HCT116 (cell line): Measurements from ENCODE around the gene RMND5A. TPM values are rescaled to one million over a fixed set of nuclear protein-coding genes. Genes with fewer than 3 reads are reported as not detected.

Source experiments
- ATAC-seq: fragments of 200-7000 bp; cut with Tn5 transposase; 2 replicates; pipeline ENCODE4 v1.9.1; 2020; ENCODE audit warnings: mild to moderate bottlenecking, moderate library complexity
- BruUV-seq: library from RNA; stranded (reverse); fragments of 400-500 nt; replicated peaks from 2 replicates; lab custom pipeline; 2021; lab: Mats Ljungman, UMichigan
- CTCF ChIA-PET: fragments of 300-600 bp; sonication (Branson Sonifier 250); formaldehyde crosslinking; loops from one replicate; lab custom pipeline; 2021; ENCODE audit warnings: antibody characterized with exemption; lab: Charles Lee
- POLR2A ChIA-PET: fragments of 300-600, 350-600 bp; sonication (Branson Sonifier 250); formaldehyde crosslinking; loops from one replicate; lab custom pipeline; 2021; ENCODE audit warnings: antibody characterized with exemption; lab: Charles Lee
- RAD21 ChIA-PET, 2 experiments: fragments of 300-600 bp; sonication (Branson Sonifier 250); formaldehyde crosslinking; loops; one replicate each; lab custom pipeline; 2023; ENCODE audit warnings: low total read pairs in 2 of 2; ENCODE audit not compliant: uncharacterized antibody in 2 of 2, unreplicated experiment in 2 of 2, low non-redundant PET in 1 of 2; lab: Charles Lee
- DNase-seq: peaks from one replicate; pipeline ENCODE4 v3.0.0-alpha.2; 2010; ENCODE audit warnings: low read depth, low spot score
- H2AFZ ChIP-seq: fragments of 200-600 bp; shearing (Covaris generic), sonication (generic); 2 replicates; pipeline ENCODE4 v1.6.1; 2017; ENCODE audit warnings: low read depth, mixed run types, mixed read lengths, antibody characterized with exemption, low read length; ENCODE audit not compliant: poor library complexity, severe bottlenecking
- H3K27ac ChIP-seq: 2 replicates; pipeline ENCODE4 v1.5.1; 2012; ENCODE audit warnings: low read depth, low read length
- H3K27me3 ChIP-seq: fragments of 200-600 bp; sonication (generic); 2 replicates; pipeline ENCODE4 v1.6.1; 2016; ENCODE audit warnings: mixed run types, low read length, mixed read lengths; ENCODE audit not compliant: insufficient read depth
- H3K36me3 ChIP-seq, 2 experiments: fragments of 200-500 bp in 1 of 2; fragments of 200-600 bp in 1 of 2; sonication (Bioruptor generic) in 1 of 2; sonication (generic) in 1 of 2; 2 replicates each; pipeline versions ENCODE4 v1.5.1 to v1.6.1; 2014 to 2016; ENCODE audit warnings: low read length in 2 of 2, inconsistent platforms in 1 of 2, mixed read lengths in 1 of 2, mixed run types in 1 of 2; ENCODE audit not compliant: insufficient read depth in 2 of 2, control insufficient read depth in 1 of 2
- H3K4me1 ChIP-seq, 2 experiments: fragments of 200-600 bp in 1 of 2; sonication (generic) in 1 of 2; 2 replicates each; pipeline versions ENCODE4 v1.5.1 to v1.6.1; 2012 to 2017; ENCODE audit warnings: low read length in 2 of 2, inconsistent platforms in 1 of 2, mild to moderate bottlenecking in 1 of 2, mixed read lengths in 1 of 2, mixed run types in 1 of 2, moderate library complexity in 1 of 2; ENCODE audit not compliant: insufficient read depth in 2 of 2, control insufficient read depth in 1 of 2
- H3K4me2 ChIP-seq: fragments of 200-600 bp; sonication (generic); 2 replicates; pipeline ENCODE4 v1.6.1; 2017; ENCODE audit warnings: mixed run types, low read length, mixed read lengths
- H3K4me3 ChIP-seq, 2 experiments: fragments of 200-600 bp in 1 of 2; sonication (generic) in 1 of 2; replicated peaks in 1 of 2; 2 replicates each; pipeline ENCODE4 v1.5.1; 2011 to 2016; ENCODE audit warnings: low read length in 2 of 2, control low read depth in 1 of 2, low read depth in 1 of 2, mild to moderate bottlenecking in 1 of 2, mixed read lengths in 1 of 2, mixed run types in 1 of 2
- H3K79me2 ChIP-seq: fragments of 200-600 bp; sonication (generic); 2 replicates; pipeline ENCODE4 v1.6.1; 2017; ENCODE audit warnings: mild to moderate bottlenecking, mixed run types, low read length, moderate library complexity, mixed read lengths; ENCODE audit not compliant: insufficient read depth
- H3K9ac ChIP-seq: fragments of 200-600 bp; sonication (generic); 2 replicates; pipeline ENCODE4 v1.6.1; 2016; ENCODE audit warnings: low read length, mixed read lengths
- H3K9me2 ChIP-seq: fragments of 200-600 bp; sonication (generic), shearing (Covaris generic); 2 replicates; pipeline ENCODE4 v1.6.1; 2017; ENCODE audit warnings: mixed run types, mild to moderate bottlenecking, moderate library complexity; ENCODE audit not compliant: insufficient read depth
- H3K9me3 ChIP-seq, 2 experiments: fragments of 200-500 bp in 1 of 2; fragments of 200-600 bp in 1 of 2; sonication (Bioruptor generic) in 1 of 2; sonication (generic) in 1 of 2; 2 replicates each; pipeline ENCODE4 v1.6.1; 2014 to 2017; ENCODE audit warnings: low read length in 2 of 2, mixed read lengths in 2 of 2, inconsistent platforms in 1 of 2, low read depth in 1 of 2, mild to moderate bottlenecking in 1 of 2, mixed run types in 1 of 2, moderate library complexity in 1 of 2; ENCODE audit not compliant: control insufficient read depth in 1 of 2, insufficient read depth in 1 of 2
- H4K20me1 ChIP-seq: fragments of 200-600 bp; sonication (generic), shearing (Covaris generic); 2 replicates; pipeline ENCODE4 v1.6.1; 2017; ENCODE audit warnings: mixed run types, mild to moderate bottlenecking, moderate library complexity; ENCODE audit not compliant: insufficient read depth
- ATF3 ChIP-seq: IDR thresholded peaks from 2 replicates; pipeline ENCODE4 v1.6.1; 2012
- CBX3 ChIP-seq: IDR thresholded peaks from 2 replicates; pipeline ENCODE4 v1.6.1; 2012; ENCODE audit warnings: low read depth
- CEBPB ChIP-seq: IDR thresholded peaks from 2 replicates; pipeline ENCODE4 v1.6.1; 2012; ENCODE audit warnings: low read depth
- CTCF ChIP-seq, 3 experiments: fragments of 200-600 bp in 1 of 3; sonication (generic) in 1 of 3; IDR thresholded peaks in 2 of 3; conservative IDR thresholded peaks in 1 of 3; 2 replicates each; pipeline ENCODE4 v1.5.1; 2012 to 2017; ENCODE audit warnings: low read depth in 2 of 3, low read length in 2 of 3, antibody characterized with exemption in 1 of 3, borderline replicate concordance in 1 of 3, control low read depth in 1 of 3, mild to moderate bottlenecking in 1 of 3, mixed read lengths in 1 of 3, mixed run types in 1 of 3, moderate library complexity in 1 of 3; ENCODE audit not compliant: insufficient read depth in 1 of 3
- EGR1 ChIP-seq: IDR thresholded peaks from 2 replicates; pipeline ENCODE4 v1.6.1; 2012; ENCODE audit warnings: low read depth
- EZH2 ChIP-seq: fragments of 200-600 bp; sonication (generic); IDR thresholded peaks from 2 replicates; pipeline ENCODE4 v1.6.1; 2017; ENCODE audit warnings: antibody characterized with exemption, mixed run types
- EZH2phosphoT487 ChIP-seq: fragments of 200-600 bp; IDR thresholded peaks from 2 replicates; pipeline ENCODE4 v1.6.1; 2018; ENCODE audit warnings: antibody characterized with exemption, borderline replicate concordance
- FOSL1 ChIP-seq: IDR thresholded peaks from 2 replicates; pipeline ENCODE4 v1.6.1; 2012; ENCODE audit warnings: low read depth
- RAD21 ChIP-seq: IDR thresholded peaks from 2 replicates; pipeline ENCODE4 v1.6.1; 2012; ENCODE audit warnings: low read depth, mild to moderate bottlenecking
- REST ChIP-seq: IDR thresholded peaks from 2 replicates; pipeline ENCODE4 v1.6.1; 2012; ENCODE audit warnings: low read depth
- SIN3A ChIP-seq: IDR thresholded peaks from 2 replicates; pipeline ENCODE4 v1.6.1; 2012; ENCODE audit warnings: low read depth
- YY1 ChIP-seq: IDR thresholded peaks from 2 replicates; pipeline ENCODE4 v1.6.1; 2011; ENCODE audit warnings: low read length, low read depth, moderate library complexity, mild to moderate bottlenecking; ENCODE audit not compliant: insufficient replicate concordance; ENCODE audit errors: extremely low read depth
- ZNF274 ChIP-seq: fragments of 200-500 bp; sonication (Bioruptor generic); IDR thresholded peaks from 2 replicates; pipeline ENCODE4 v1.6.1; 2014; ENCODE audit warnings: mild to moderate bottlenecking, low read depth, low read length, inconsistent platforms
- intact Hi-C: fragments of 100-400 bp; cut with micrococcal nuclease; formaldehyde crosslinking; loops from 2 replicates; pipeline ENCODE4 v1.10.0; 2022
- total RNA-seq: library from RNA; stranded (reverse); gene quantifications from one replicate; pipeline ENCODE4 v1.2.1, GENCODE V29; 2021; ENCODE audit not compliant: unreplicated experiment
- TF ChIP-seq, protein P1 (sequence below): IDR thresholded peaks from 2 replicates; pipeline ENCODE4 v1.6.1; 2012
- TF ChIP-seq, protein P2 (sequence below): IDR thresholded peaks from 2 replicates; pipeline ENCODE4 v1.6.1; 2011; ENCODE audit warnings: mild to moderate bottlenecking, low read length, moderate library complexity; ENCODE audit not compliant: insufficient replicate concordance; ENCODE audit errors: extremely low read depth

The RMND5A gene
- total RNA-seq, 1 experiment from 2014 or later, result 32.4 TPM

DNA sequence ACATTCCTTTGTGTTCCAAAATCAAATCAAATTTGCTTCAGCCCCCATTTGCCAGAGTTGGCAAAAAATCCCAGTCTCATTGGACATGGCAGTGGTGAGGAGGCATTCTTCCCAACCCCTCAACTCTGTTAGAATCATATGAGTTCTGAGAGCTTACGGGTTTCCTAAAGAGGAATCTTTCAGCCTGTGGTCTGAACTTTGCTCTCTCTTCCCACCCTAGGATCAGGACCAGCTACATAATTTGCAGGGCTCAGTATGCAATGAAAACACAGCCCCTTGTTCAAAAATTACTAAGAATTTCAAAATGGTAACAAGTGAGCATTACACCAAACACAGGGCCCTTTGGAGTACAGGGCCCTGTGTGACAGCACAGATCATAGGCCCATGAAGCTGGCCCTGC, 47.1 kb upstream of the RMND5A start (continued):
- no peak for TF ChIP-seq ATF3
- TF ChIP-seq CBX3, result no peak

- Histone ChIP-seq H3K4me1 (no peaks in the 10 kb centered on the region), H3K27ac (no peak overlapping the region), H2AFZ (no peak overlapping the region), H3K4me2 (no peak overlapping the region), H3K9me3 (no peaks in the 10 kb centered on the region), H4K20me1 (no peaks in the 10 kb centered on the region), H3K79me2 (no peaks in the 10 kb centered on the region), H3K9me2 (no peaks in the 10 kb centered on the region), H3K36me3 (no peaks in the 10 kb centered on the region), H3K4me3 (no peak overlapping the region)
- DNase-seq, result no peak
- CTCF ChIA-PET, result no interaction called here
- intact Hi-C loops, result no loop called here
- POLR2A ChIA-PET, result no interaction called here
- RAD21 ChIA-PET, result no interaction called here
- TF ChIP-seq YY1 (no peak), SIN3A (no peak), ATF3 (no peak), CTCF (IDR thresholded peaks at IDR 0.05 in 2 of 3, conservative IDR thresholded peaks at IDR 0.05 in 1 of 3; ENCODE audit: borderline replicate concordance in 1 of 3, insufficient read depth in 1 of 3, low read depth in 2 of 3, low read length in 2 of 3) (no peak), EZH2phosphoT487 (no peak), ZNF274 (no peak), REST (no peak), CEBPB (no peak), FOSL1 (no peak), EZH2 (no peak), RAD21 (no peak), EGR1 (no peak)
- TF ChIP-seq, protein P1, sequence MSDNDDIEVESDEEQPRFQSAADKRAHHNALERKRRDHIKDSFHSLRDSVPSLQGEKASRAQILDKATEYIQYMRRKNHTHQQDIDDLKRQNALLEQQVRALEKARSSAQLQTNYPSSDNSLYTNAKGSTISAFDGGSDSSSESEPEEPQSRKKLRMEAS, result no peak
- TF ChIP-seq, protein P2, sequence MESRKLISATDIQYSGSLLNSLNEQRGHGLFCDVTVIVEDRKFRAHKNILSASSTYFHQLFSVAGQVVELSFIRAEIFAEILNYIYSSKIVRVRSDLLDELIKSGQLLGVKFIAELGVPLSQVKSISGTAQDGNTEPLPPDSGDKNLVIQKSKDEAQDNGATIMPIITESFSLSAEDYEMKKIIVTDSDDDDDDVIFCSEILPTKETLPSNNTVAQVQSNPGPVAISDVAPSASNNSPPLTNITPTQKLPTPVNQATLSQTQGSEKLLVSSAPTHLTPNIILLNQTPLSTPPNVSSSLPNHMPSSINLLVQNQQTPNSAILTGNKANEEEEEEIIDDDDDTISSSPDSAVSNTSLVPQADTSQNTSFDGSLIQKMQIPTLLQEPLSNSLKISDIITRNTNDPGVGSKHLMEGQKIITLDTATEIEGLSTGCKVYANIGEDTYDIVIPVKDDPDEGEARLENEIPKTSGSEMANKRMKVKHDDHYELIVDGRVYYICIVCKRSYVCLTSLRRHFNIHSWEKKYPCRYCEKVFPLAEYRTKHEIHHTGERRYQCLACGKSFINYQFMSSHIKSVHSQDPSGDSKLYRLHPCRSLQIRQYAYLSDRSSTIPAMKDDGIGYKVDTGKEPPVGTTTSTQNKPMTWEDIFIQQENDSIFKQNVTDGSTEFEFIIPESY, result no peak
- TF ChIP-seq, all 23 proteins: peak for 0
- no peaks in the 10 kb centered on the region for H3K27me3 ChIP-seq
- no peak overlapping the region for H3K9ac ChIP-seq
- BruUV-seq, result no TSS peak
- ATAC-seq, result no peak
Measured at GRCh38 chr2:86673986-86674670, 46.0 kb upstream of the RMND5A start.
